H1 (cell line): ENCODE results near the gene EMID1. TPM values are rescaled to one million over a fixed set of nuclear protein-coding genes. Genes with fewer than 3 reads are reported as not detected.
A peak's percentile ranks its signal among the peaks of the same experiment; 100 is the strongest.

ENCODE experiments used
- CTCF ChIA-PET: fragments of 300-600 bp; sonication (Branson Sonifier 250); formaldehyde crosslinking; loops from one replicate; lab custom pipeline; 2021; ENCODE audit not compliant: partially characterized antibody; lab: Charles Lee
- POLR2A ChIA-PET: fragments of 300-600 bp; sonication (Branson Sonifier 250); formaldehyde crosslinking; loops from one replicate; lab custom pipeline; 2021; ENCODE audit warnings: inconsistent platforms; ENCODE audit not compliant: partially characterized antibody; lab: Charles Lee
- DNase-seq, 2 experiments: peaks; one replicate each; pipeline versions ENCODE4 v3.0.0 to v3.0.0-alpha.2; 2010 to 2022; ENCODE audit warnings: low spot score in 2 of 2, low read depth in 1 of 2, mixed read lengths in 1 of 2
- FAIRE-seq: peaks from 2 replicates; lab custom pipeline; 2011; peaks lifted over from hg19 to GRCh38; lab: Jason Lieb, UNC
- H2AFZ ChIP-seq: 2 replicates; pipeline ENCODE4 v1.8.1; 2012; ENCODE audit warnings: low read length, inconsistent platforms
- H2AK5ac ChIP-seq: 2 replicates; pipeline ENCODE4 v1.6.1; 2013; ENCODE audit warnings: low read depth, low read length
- H2BK120ac ChIP-seq: replicated peaks from 2 replicates; pipeline ENCODE3; 2013; ENCODE audit warnings: low read depth, low read length, inconsistent platforms
- H2BK12ac ChIP-seq: 2 replicates; pipeline ENCODE4 v1.6.1; 2013; ENCODE audit warnings: low read depth, low read length
- H2BK15ac ChIP-seq: 2 replicates; pipeline ENCODE4 v1.6.1; 2013; ENCODE audit warnings: low read length
- H2BK20ac ChIP-seq: 2 replicates; pipeline ENCODE4 v1.6.1; 2013; ENCODE audit warnings: low read length
- H2BK5ac ChIP-seq: 2 replicates; pipeline ENCODE4 v1.6.1; 2013; ENCODE audit warnings: low read depth, low read length
- H3K14ac ChIP-seq: 2 replicates; pipeline ENCODE4 v1.6.1; 2013; ENCODE audit warnings: inconsistent platforms; ENCODE audit not compliant: insufficient read length
- H3K18ac ChIP-seq: 2 replicates; pipeline ENCODE4 v1.6.1; 2013; ENCODE audit warnings: low read length; ENCODE audit errors: extremely low read depth
- H3K23ac ChIP-seq: 2 replicates; pipeline ENCODE4 v1.6.1; 2013; ENCODE audit warnings: inconsistent platforms; ENCODE audit not compliant: insufficient read length
- H3K23me2 ChIP-seq: 2 replicates; pipeline ENCODE4 v1.6.1; 2013; ENCODE audit warnings: low read depth, low read length
- H3K27ac ChIP-seq: 2 replicates; pipeline ENCODE4 v1.6.1; 2011; ENCODE audit warnings: low read depth, low read length, inconsistent platforms
- H3K27me3 ChIP-seq, 4 experiments: replicated peaks in 1 of 4; 1 replicate in 1 of 4; 2 replicates in 3 of 4; pipeline versions ENCODE4 v1.6.1 to v1.8.1; 2011 to 2013; ENCODE audit warnings: low read length in 3 of 4, mild to moderate bottlenecking in 3 of 4, inconsistent platforms in 2 of 4, mixed read lengths in 2 of 4, moderate library complexity in 1 of 4; ENCODE audit not compliant: control insufficient read depth in 3 of 4, insufficient read depth in 3 of 4; ENCODE audit errors: extremely low read depth in 1 of 4
- H3K36me3 ChIP-seq, 4 experiments: 2 replicates each; pipeline versions ENCODE4 v1.6.1 to v1.8.1; 2011 to 2013; ENCODE audit warnings: mild to moderate bottlenecking in 4 of 4, low read length in 3 of 4, moderate library complexity in 2 of 4, control low read depth in 1 of 4, inconsistent platforms in 1 of 4; ENCODE audit not compliant: insufficient read depth in 4 of 4, control insufficient read depth in 2 of 4
- H3K4ac ChIP-seq: replicated peaks from 2 replicates; pipeline ENCODE3; 2013; ENCODE audit warnings: low read length, low read depth, mixed read lengths, inconsistent platforms; ENCODE audit not compliant: insufficient read length
- H3K4me1 ChIP-seq, 4 experiments: replicated peaks in 1 of 4; 1 replicate in 1 of 4; 2 replicates in 3 of 4; pipeline versions ENCODE4 v1.6.1 to v1.8.1; 2011 to 2013; ENCODE audit warnings: low read length in 3 of 4, inconsistent platforms in 2 of 4, mixed read lengths in 1 of 4; ENCODE audit not compliant: insufficient read depth in 4 of 4, control insufficient read depth in 3 of 4
- H3K4me2 ChIP-seq, 2 experiments: 2 replicates each; pipeline versions ENCODE4 v1.6.1 to v1.8.1; 2011 to 2013; ENCODE audit warnings: low read depth in 2 of 2, low read length in 2 of 2, control low read depth in 1 of 2, inconsistent platforms in 1 of 2, mild to moderate bottlenecking in 1 of 2; ENCODE audit not compliant: insufficient read depth in 1 of 2
- H3K4me3 ChIP-seq, 4 experiments: fragments of 200-600, 300-600 bp in 1 of 4; sonication (generic), shearing (Covaris generic), sonication (Bioruptor Twin) in 1 of 4; 2 replicates each; pipeline versions ENCODE4 v1.5.1 to v1.8.1; 2011 to 2016; ENCODE audit warnings: low read length in 4 of 4, low read depth in 3 of 4, control low read depth in 2 of 4, inconsistent platforms in 2 of 4, mild to moderate bottlenecking in 2 of 4, mixed read lengths in 1 of 4, moderate library complexity in 1 of 4; ENCODE audit not compliant: insufficient read depth in 2 of 4; ENCODE audit errors: extremely low read depth in 1 of 4
- H3K56ac ChIP-seq: replicated peaks from 2 replicates; pipeline ENCODE3; 2013; ENCODE audit warnings: low read depth, mild to moderate bottlenecking, mixed read lengths, low read length, inconsistent platforms; ENCODE audit not compliant: insufficient read length
- H3K79me1 ChIP-seq: 2 replicates; pipeline ENCODE4 v1.6.1; 2013; ENCODE audit warnings: low read depth, low read length, control low read depth
- H3K79me2 ChIP-seq, 2 experiments: 2 replicates each; pipeline versions ENCODE4 v1.6.1 to v1.8.1; 2012 to 2013; ENCODE audit warnings: low read length in 2 of 2, mild to moderate bottlenecking in 2 of 2, inconsistent platforms in 1 of 2; ENCODE audit not compliant: insufficient read depth in 2 of 2, control insufficient read depth in 1 of 2
- H3K9ac ChIP-seq, 4 experiments: replicated peaks in 1 of 4; 1 replicate in 1 of 4; 2 replicates in 3 of 4; pipeline versions ENCODE4 v1.6.1 to v1.8.1; 2011 to 2013; ENCODE audit warnings: low read depth in 3 of 4, low read length in 3 of 4, control low read depth in 2 of 4, mild to moderate bottlenecking in 2 of 4, moderate library complexity in 2 of 4, inconsistent platforms in 1 of 4; ENCODE audit errors: extremely low read depth in 1 of 4
- H3K9me3 ChIP-seq, 2 experiments: 2 replicates each; pipeline versions ENCODE4 v1.6.1 to v1.8.1; 2012 to 2013; ENCODE audit warnings: mild to moderate bottlenecking in 2 of 2, moderate library complexity in 2 of 2, control low read depth in 1 of 2, inconsistent platforms in 1 of 2, low read depth in 1 of 2, low read length in 1 of 2, mixed read lengths in 1 of 2; ENCODE audit not compliant: insufficient read depth in 2 of 2
- H4K20me1 ChIP-seq, 2 experiments: replicated peaks in 1 of 2; 2 replicates each; pipeline versions ENCODE3 to v1.8.1; 2011 to 2013; ENCODE audit warnings: inconsistent platforms in 2 of 2, low read length in 2 of 2, mild to moderate bottlenecking in 1 of 2; ENCODE audit not compliant: insufficient read depth in 2 of 2, control insufficient read depth in 1 of 2
- H4K5ac ChIP-seq: 2 replicates; pipeline ENCODE4 v1.6.1; 2013; ENCODE audit warnings: low read length, low read depth, mixed read lengths, inconsistent platforms; ENCODE audit not compliant: insufficient read length
- H4K8ac ChIP-seq: 2 replicates; pipeline ENCODE4 v1.8.0; 2013; ENCODE audit warnings: mild to moderate bottlenecking, moderate library complexity, low read length, inconsistent platforms; ENCODE audit not compliant: insufficient read depth; ENCODE audit errors: extremely low read depth
- H4K91ac ChIP-seq: replicated peaks from 2 replicates; pipeline ENCODE3; 2013; ENCODE audit warnings: low read length, mixed read lengths, inconsistent platforms; ENCODE audit not compliant: insufficient read length
- CBX5 ChIP-seq: fragments of 300-800, 300-1000 bp; sonication (generic); IDR thresholded peaks from 2 replicates; pipeline ENCODE4 v1.7.1; 2016; ENCODE audit warnings: antibody characterized with exemption, low read length, low read depth
- E2F6 ChIP-seq: IDR thresholded peaks from 2 replicates; pipeline ENCODE4 v1.6.1; 2012; ENCODE audit warnings: inconsistent platforms
- GABPA ChIP-seq: IDR thresholded peaks from 2 replicates; pipeline ENCODE4 v1.6.1; 2011; ENCODE audit warnings: mild to moderate bottlenecking, low read length, moderate library complexity, borderline replicate concordance; ENCODE audit not compliant: insufficient read depth
- HDAC6 ChIP-seq: IDR thresholded peaks from one replicate; pipeline ENCODE4 v1.7.1; 2012; ENCODE audit warnings: low read depth, mild to moderate bottlenecking, inconsistent platforms, low read length, moderate library complexity
- KDM1A ChIP-seq: fragments of 200-600, 300-600 bp; sonication (generic); IDR thresholded peaks from 2 replicates; pipeline ENCODE4 v1.7.1; 2016; ENCODE audit warnings: mild to moderate bottlenecking, low read length, borderline replicate concordance
- MAX ChIP-seq: IDR thresholded peaks from 2 replicates; pipeline ENCODE4 v1.6.1; 2012; ENCODE audit warnings: inconsistent platforms
- PHF8 ChIP-seq: fragments of 200-600 bp; sonication (generic); conservative IDR thresholded peaks from 2 replicates; pipeline ENCODE4 v1.7.1; 2012; ENCODE audit warnings: low read depth, mild to moderate bottlenecking, inconsistent platforms, low read length, moderate library complexity
- POLR2A ChIP-seq, 2 experiments: IDR thresholded peaks; 1 replicate in 1 of 2; 2 replicates in 1 of 2; pipeline ENCODE4 v1.6.1; 2011; ENCODE audit warnings: low read depth in 2 of 2, low read length in 2 of 2, mild to moderate bottlenecking in 2 of 2; ENCODE audit errors: control extremely low read depth in 1 of 2
- WGBS, 2 experiments: shearing (Covaris generic) in 1 of 2; methylation state at CpG; one replicate each; pipeline versions ENCODE4 v1.1.6 to v1.1.7; 2013 to 2015; ENCODE audit warnings: low lambda C conversion rate in 2 of 2, mixed read lengths in 2 of 2, inconsistent platforms in 1 of 2, low coverage in 1 of 2, missing lambda C conversion rate in 1 of 2; ENCODE audit not compliant: insufficient replicate concordance in 2 of 2, insufficient coverage in 1 of 2, insufficient read length in 1 of 2; ENCODE audit errors: extremely low coverage in 1 of 2, missing lambda C conversion rate in 1 of 2; 5-methylcytosine and 5-hydroxymethylcytosine counted together
- polyA plus RNA-seq, 7 experiments: library from polyadenylated mRNA; depleted of rRNA in 3 of 7; stranded (reverse) in 5 of 7; unstranded in 2 of 7; fragments of >200 nt in 5 of 7; fragments of 200-250 nt in 2 of 7; gene quantifications; 1 replicate in 5 of 7; 2 replicates in 1 of 7; 4 replicates in 1 of 7; pipeline versions ENCODE4 v1.2.1 to v1.2.3, GENCODE V29; 2011 to 2013; ENCODE audit warnings: missing spikeins in 2 of 7, mixed read lengths in 2 of 7
- total RNA-seq: library from RNA; stranded (reverse); fragmentation: NEBNext Ultra II Directional; extraction: Animal tissue kit (Norgen Biotek cat#: 25700); gene quantifications from 2 replicates; pipeline ENCODE4 v1.2.1, GENCODE V29; 2021

The EMID1 gene
- total and polyA plus RNA-seq, 2 of the 8 experiments (the other 6 are each of a cell fraction or from before 2014, with no cell fraction given), result 3.9 to 7.4 TPM

- peaks cover 0 to 25% (median 8%) of the 10 kb centered on the region in 4 experiments; a peak in 6 of 7 replicates for H3K4me1 ChIP-seq
- peak overlapping the region; percentile 84; the same call in 1 of the 2 replicates for H2BK12ac ChIP-seq
- no peak overlapping the region for H3K56ac ChIP-seq
- no peak overlapping the region for H3K14ac ChIP-seq
- H2AFZ ChIP-seq, result no peak overlapping the region
- no peaks in the 10 kb centered on the region for H3K79me2 ChIP-seq
- H3K4ac ChIP-seq, result no peak overlapping the region
- no peak overlapping the region for H3K4me3 ChIP-seq
- CTCF ChIA-PET, result interaction anchor here (1.0 kb wide), 1 partner anchor 8 kb away, joined by 3 read pairs; no protein-coding TSS in a partner anchor
- peak overlapping the region; percentile 77 for H4K91ac ChIP-seq
- no peaks in the 10 kb centered on the region for H3K36me3 ChIP-seq
- no peak overlapping the region for H4K8ac ChIP-seq
- H3K27me3 ChIP-seq, result no peaks in the 10 kb centered on the region
- H3K27ac ChIP-seq, result no peak overlapping the region; the same call in 1 of the 2 replicates
- 81% methylated on average over 11 of the region's 11 CpGs; no CpG with 5 or more reads in 1 of the 2 experiments for WGBS, 2 experiments
- H3K4me2 ChIP-seq, result no peak overlapping the region
- no peaks in the 10 kb centered on the region for H3K9me3 ChIP-seq
- peaks cover 5% of the 10 kb centered on the region for H3K79me1 ChIP-seq
- peaks cover 0 to 3% of the 10 kb centered on the region in 2 experiments for H4K20me1 ChIP-seq
- no peak overlapping the region for H2BK20ac ChIP-seq
- H2BK5ac ChIP-seq, result peak overlapping the region; percentile 90
- FAIRE-seq (no peak), DNase-seq (no peak)
- H3K23ac ChIP-seq, result no peak overlapping the region
- no peak overlapping the region for H2BK120ac ChIP-seq
- H2BK15ac ChIP-seq, result peak overlapping the region; percentile 97
- H3K23me2 ChIP-seq, result peaks cover 3% of the 10 kb centered on the region; the same call in 1 of the 2 replicates
- peak overlapping the region; percentile 38; the same call in 1 of the 2 replicates for H3K18ac ChIP-seq
- POLR2A ChIA-PET, result interaction anchor here (1.2 kb wide), 1 partner anchor 28 kb away, joined by 3 read pairs; no protein-coding TSS in a partner anchor
- peak overlapping the region in 1 of 4 experiments; percentile 50; a peak in 1 of 7 replicates for H3K9ac ChIP-seq
- H2AK5ac ChIP-seq, result peak overlapping the region; percentile 30; the same call in 1 of the 2 replicates
- H4K5ac ChIP-seq, result no peak overlapping the region
- no peak for TF ChIP-seq CBX5
- no peak for TF ChIP-seq MAX
- TF ChIP-seq KDM1A, result no peak
- no peak for TF ChIP-seq GABPA
- TF ChIP-seq E2F6, result no peak
- no peak for TF ChIP-seq PHF8
- no peak for TF ChIP-seq HDAC6
- no peak for TF ChIP-seq POLR2A (IDR thresholded peaks at IDR 0.05; ENCODE audit: control extremely low read depth in 1 of 2, low read depth in 2 of 2, low read length in 2 of 2)
These were observed 5.4 kb downstream of the EMID1 start for GRCh38 chr22:29211066-29211465.
